Frontal cortex (tissue), 4 donors: ENCODE data around the gene FBXO31. TPM values are rescaled to one million over a fixed set of nuclear protein-coding genes. Genes with fewer than 3 reads are reported as not detected.
"Not testable (repeated sequence)": the region's sequence is repeated elsewhere in the genome, so short reads cannot be mapped to it uniquely, and the experiment has no call there.

Source experiments
- DNase-seq, 2 donors: peaks; one replicate each; pipeline ENCODE4 v3.0.0; 2012; ENCODE audit warnings: low spot score in 2 of 2
- FAIRE-seq: peaks from 2 replicates; lab custom pipeline; 2012; peaks lifted over from hg19 to GRCh38; lab: Jason Lieb, UNC
- total RNA-seq: library from RNA; depleted of rRNA; stranded (reverse); fragments of >200 nt; gene quantifications from one replicate; pipeline ENCODE4 v1.2.3, GENCODE V29; 2014
- donor health status: control.
- donor health status: control.
- donor health status: control.

The FBXO31 gene
- total RNA-seq, 1 donor from 2014 or later = 22.8 TPM

GRCh38 chr16:87366288-87366687, 17.3 kb downstream of the FBXO31 start:
- FAIRE-seq = no peak
- no peak for DNase-seq

GRCh38 chr16:87365021-87365713, 18.4 kb downstream of the FBXO31 start:
- FAIRE-seq = no peak
- DNase-seq = no peak

- peak in 1 of 2 donors; percentile 57 for DNase-seq
- no peak for FAIRE-seq
These were observed 19.7 kb downstream of the FBXO31 start for GRCh38 chr16:87363771-87364455.

- not testable (repeated sequence) for FAIRE-seq, DNase-seq
These were observed 20.6 kb downstream of the FBXO31 start for GRCh38 chr16:87362828-87363559.

- no peak for FAIRE-seq
These were observed 21.5 kb downstream of the FBXO31 start for GRCh38 chr16:87361916-87362619.

GRCh38 chr16:87360862-87361610, 22.5 kb downstream of the FBXO31 start:
- DNase-seq (no peak), FAIRE-seq (no peak)

More at GRCh38 chr16:87361916-87362619, 21.5 kb downstream of the FBXO31 start:
- no peak for DNase-seq

GRCh38 chr16:87359121-87359520, 24.5 kb downstream of the FBXO31 start:
- no peak for DNase-seq
- no peak for FAIRE-seq

GRCh38 chr16:87358696-87359095, 24.9 kb downstream of the FBXO31 start:
- no peak for DNase-seq
- no peak for FAIRE-seq

GRCh38 chr16:87358250-87358649, 25.3 kb downstream of the FBXO31 start:
- no peak for FAIRE-seq

GRCh38 chr16:87356491-87356853, 27.1 kb downstream of the FBXO31 start:
- FAIRE-seq (no peak), DNase-seq (no peak)

More at GRCh38 chr16:87358250-87358649, 25.3 kb downstream of the FBXO31 start:
- DNase-seq = no peak

GRCh38 chr16:87353613-87354012, 30.0 kb downstream of the FBXO31 start:
- FAIRE-seq = no peak
- DNase-seq = no peak

- FAIRE-seq (no peak), DNase-seq (no peak)
These were observed 30.8 kb downstream of the FBXO31 start for GRCh38 chr16:87352818-87353217.

- DNase-seq (no peak), FAIRE-seq (no peak)
These were observed 32.3 kb downstream of the FBXO31 start for GRCh38 chr16:87351320-87351698.

GRCh38 chr16:87350681-87351319, 32.8 kb downstream of the FBXO31 start:
- FAIRE-seq (no peak), DNase-seq (peak in 1 of 2 donors; percentile 52)

- no peak for FAIRE-seq
- DNase-seq = no peak
These were observed 33.5 kb downstream of the FBXO31 start for GRCh38 chr16:87350031-87350430.

GRCh38 chr16:87348616-87349157, 34.9 kb downstream of the FBXO31 start:
- FAIRE-seq = no peak

GRCh38 chr16:87347932-87348615, 35.5 kb downstream of the FBXO31 start:
- FAIRE-seq = no peak
- no peak for DNase-seq

More at GRCh38 chr16:87348616-87349157, 34.9 kb downstream of the FBXO31 start:
- DNase-seq = no peak

- no peak for DNase-seq
- no peak for FAIRE-seq
These were observed 37.0 kb downstream of the FBXO31 start for GRCh38 chr16:87346517-87347060.
